ENCODE results near the gene TASP1. TPM values are rescaled to one million over a fixed set of nuclear protein-coding genes. Genes with fewer than 3 reads are reported as not detected.

Gene TASP1
- polyA plus RNA-seq, 1 donor (not counting 4 experiments of a cell fraction or from before 2014, with no cell fraction given) = 17.4 TPM

DNA sequence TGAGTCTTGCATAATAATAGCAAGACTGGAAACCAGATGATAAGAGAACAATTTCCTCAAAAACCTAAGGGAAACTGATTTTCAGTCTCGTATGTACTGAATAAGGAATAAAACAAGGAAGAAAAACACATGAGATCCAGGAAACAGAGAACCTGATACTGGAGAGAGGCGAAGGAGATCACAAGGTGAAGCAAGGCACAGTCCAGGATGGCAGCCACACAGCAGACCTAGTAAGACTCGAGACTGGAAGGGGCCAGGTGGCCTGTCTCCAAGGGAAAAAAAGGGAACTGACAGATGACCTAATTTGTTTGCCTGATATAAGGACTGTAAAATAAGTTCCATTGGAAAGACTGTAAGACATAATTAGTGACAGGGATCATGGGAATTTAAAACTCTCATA, 71.1 kb downstream of the TASP1 start:
- no peak overlapping the region for H3K9ac ChIP-seq (ENCODE audit: control insufficient read depth, extremely low read depth, insufficient read depth, low read length)
- H3K4me2 ChIP-seq (ENCODE audit: control insufficient read depth, extremely low read depth, insufficient read depth, low read depth, low read length) = no peak overlapping the region
- no peaks in the 10 kb centered on the region for H3K9me1 ChIP-seq (ENCODE audit: control insufficient read depth, extremely low read depth, insufficient read depth, low read length)
- peaks cover 0 to 1% of the 10 kb centered on the region in 2 experiments for H3K36me3 ChIP-seq (ENCODE audit: control insufficient read depth in 2 of 2, extremely low read depth in 1 of 2, insufficient read depth in 2 of 2, low read length in 2 of 2)
- H3K9me3 ChIP-seq (ENCODE audit: control insufficient read depth, low read depth, low read length) = no peaks in the 10 kb centered on the region
- no peaks in the 10 kb centered on the region for H3K4me1 ChIP-seq (ENCODE audit: control insufficient read depth, extremely low read depth, insufficient read depth, low read length)
- no peak overlapping the region for H2AFZ ChIP-seq (ENCODE audit: control insufficient read depth, low read length)
- TF ChIP-seq EZH2 (IDR thresholded peaks at IDR 0.05; ENCODE audit: low read length) = no peak
- TF ChIP-seq, protein P1, sequence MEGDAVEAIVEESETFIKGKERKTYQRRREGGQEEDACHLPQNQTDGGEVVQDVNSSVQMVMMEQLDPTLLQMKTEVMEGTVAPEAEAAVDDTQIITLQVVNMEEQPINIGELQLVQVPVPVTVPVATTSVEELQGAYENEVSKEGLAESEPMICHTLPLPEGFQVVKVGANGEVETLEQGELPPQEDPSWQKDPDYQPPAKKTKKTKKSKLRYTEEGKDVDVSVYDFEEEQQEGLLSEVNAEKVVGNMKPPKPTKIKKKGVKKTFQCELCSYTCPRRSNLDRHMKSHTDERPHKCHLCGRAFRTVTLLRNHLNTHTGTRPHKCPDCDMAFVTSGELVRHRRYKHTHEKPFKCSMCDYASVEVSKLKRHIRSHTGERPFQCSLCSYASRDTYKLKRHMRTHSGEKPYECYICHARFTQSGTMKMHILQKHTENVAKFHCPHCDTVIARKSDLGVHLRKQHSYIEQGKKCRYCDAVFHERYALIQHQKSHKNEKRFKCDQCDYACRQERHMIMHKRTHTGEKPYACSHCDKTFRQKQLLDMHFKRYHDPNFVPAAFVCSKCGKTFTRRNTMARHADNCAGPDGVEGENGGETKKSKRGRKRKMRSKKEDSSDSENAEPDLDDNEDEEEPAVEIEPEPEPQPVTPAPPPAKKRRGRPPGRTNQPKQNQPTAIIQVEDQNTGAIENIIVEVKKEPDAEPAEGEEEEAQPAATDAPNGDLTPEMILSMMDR (optimal IDR thresholded peaks at IDR 0.05 in 1 of 3, IDR thresholded peaks at IDR 0.05 in 1 of 3, conservative IDR thresholded peaks at IDR 0.05 in 1 of 3; ENCODE audit: extremely low read depth in 1 of 3, insufficient read depth in 2 of 3, low read length in 3 of 3) = no peak
- H3K4me3 ChIP-seq (ENCODE audit: control insufficient read depth in 2 of 3, extremely low read depth in 1 of 3, insufficient read depth in 2 of 3, low read depth in 1 of 3, low read length in 3 of 3) = no peak overlapping the region
- FAIRE-seq (peak; percentile 41), DNase-seq (ENCODE audit: low read depth, low spot score) (no peak)
- H4K20me1 ChIP-seq (ENCODE audit: control insufficient read depth, extremely low read depth, insufficient read depth, low read length) = no peaks in the 10 kb centered on the region
- no peaks in the 10 kb centered on the region for H3K27me3 ChIP-seq (ENCODE audit: control insufficient read depth, extremely low read depth, insufficient read depth, low read length)
- dilution Hi-C loops (cut with MboI; ENCODE audit: extremely low pct_ligation_motif_present, low sequenced_read_pairs) = no loop called here
- peaks cover 5% of the 10 kb centered on the region for H3K79me2 ChIP-seq (ENCODE audit: control insufficient read depth, insufficient read depth, low read length)
- H3K27ac ChIP-seq (ENCODE audit: control insufficient read depth, insufficient read depth, low read length) = no peak overlapping the region

DNA sequence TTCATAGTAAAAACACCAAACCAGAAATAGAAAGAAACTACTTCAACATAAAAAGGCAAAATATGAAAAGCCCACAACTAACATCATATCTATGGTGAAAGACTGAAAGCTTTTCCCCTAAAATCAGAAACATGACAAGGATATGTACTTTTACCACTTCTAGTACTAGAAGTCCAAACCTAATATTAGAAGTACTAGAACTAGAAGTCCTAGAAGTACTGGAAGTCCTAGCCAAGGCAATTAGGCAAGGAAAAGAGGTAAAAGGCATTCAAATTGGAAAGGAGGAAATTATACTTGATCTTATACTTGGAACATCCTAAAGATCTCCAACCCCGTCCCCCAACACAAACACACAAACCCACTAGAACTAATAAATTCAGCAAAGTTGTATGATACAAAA, 74.9 kb downstream of the TASP1 start:
- Histone ChIP-seq H3K4me2 (ENCODE audit: control insufficient read depth, extremely low read depth, insufficient read depth, low read depth, low read length) (no peak overlapping the region), H3K9me3 (ENCODE audit: control insufficient read depth, low read depth, low read length) (no peaks in the 10 kb centered on the region), H3K27me3 (ENCODE audit: control insufficient read depth, extremely low read depth, insufficient read depth, low read length) (no peaks in the 10 kb centered on the region), H3K36me3 (ENCODE audit: control insufficient read depth in 2 of 2, extremely low read depth in 1 of 2, insufficient read depth in 2 of 2, low read length in 2 of 2) (peaks cover 0 to 1% of the 10 kb centered on the region in 2 experiments), H3K9me1 (ENCODE audit: control insufficient read depth, extremely low read depth, insufficient read depth, low read length) (no peaks in the 10 kb centered on the region), H3K9ac (ENCODE audit: control insufficient read depth, extremely low read depth, insufficient read depth, low read length) (no peak overlapping the region), H3K79me2 (ENCODE audit: control insufficient read depth, insufficient read depth, low read length) (peaks cover 5% of the 10 kb centered on the region), H3K4me3 (ENCODE audit: control insufficient read depth in 2 of 3, extremely low read depth in 1 of 3, insufficient read depth in 2 of 3, low read depth in 1 of 3, low read length in 3 of 3) (no peak overlapping the region), H3K27ac (ENCODE audit: control insufficient read depth, insufficient read depth, low read length) (no peak overlapping the region), H3K4me1 (ENCODE audit: control insufficient read depth, extremely low read depth, insufficient read depth, low read length) (no peaks in the 10 kb centered on the region), H2AFZ (ENCODE audit: control insufficient read depth, low read length) (no peak overlapping the region), H4K20me1 (ENCODE audit: control insufficient read depth, extremely low read depth, insufficient read depth, low read length) (no peaks in the 10 kb centered on the region)
- DNase-seq (ENCODE audit: low read depth, low spot score) (no peak), FAIRE-seq (no peak)
- TF ChIP-seq EZH2 (IDR thresholded peaks at IDR 0.05; ENCODE audit: low read length) = no peak
- TF ChIP-seq, protein P1 (optimal IDR thresholded peaks at IDR 0.05 in 1 of 3, IDR thresholded peaks at IDR 0.05 in 1 of 3, conservative IDR thresholded peaks at IDR 0.05 in 1 of 3; ENCODE audit: extremely low read depth in 1 of 3, insufficient read depth in 2 of 3, low read length in 3 of 3) = no peak
- dilution Hi-C loops (cut with MboI; ENCODE audit: extremely low pct_ligation_motif_present, low sequenced_read_pairs) = no loop called here
